GM18499 (cell line): ENCODE measurements around the gene TAS2R13.

Experiments used
- ATAC-seq: cut with Tn5 transposase; IDR thresholded peaks from one replicate; pipeline ENCODE4 v1.9.1; 2021; ENCODE audit warnings: moderate number of reproducible peaks; ENCODE audit not compliant: insufficient read depth, unreplicated experiment

TAS2R13 gene

GRCh38 chr12:10873378-10873777 is 36.0 kb downstream of the TAS2R13 start:
- no peak for ATAC-seq

GRCh38 chr12:10867381-10867780 is 42.0 kb downstream of the TAS2R13 start:
- no peak for ATAC-seq

GRCh38 chr12:10863512-10864218 is 45.7 kb downstream of the TAS2R13 start:
- ATAC-seq = no peak

- ATAC-seq = no peak
Measured at GRCh38 chr12:10861366-10861765, 48.0 kb downstream of the TAS2R13 start.
